Hepatocyte (in vitro differentiated cells): Measurements from ENCODE around the gene NIPSNAP2.

Experiments used
- EZH2 ChIP-seq: fragments of 200-600 bp; sonication (generic); IDR thresholded peaks from 2 replicates; pipeline ENCODE4 v1.6.1; 2016; ENCODE audit warnings: antibody characterized with exemption, mild to moderate bottlenecking, borderline replicate concordance
- EZH2phosphoT487 ChIP-seq: fragments of 200-600 bp; sonication (generic); IDR thresholded peaks from one replicate; pipeline ENCODE4 v1.6.1; 2018; ENCODE audit warnings: antibody characterized with exemption, mild to moderate bottlenecking, low read depth, moderate library complexity; ENCODE audit not compliant: unreplicated experiment, severe bottlenecking
- TF ChIP-seq, protein P1 (sequence below): fragments of 200-600 bp; sonication (generic); IDR thresholded peaks from 2 replicates; pipeline ENCODE4 v1.5.1; 2016; ENCODE audit warnings: antibody characterized with exemption, mild to moderate bottlenecking; ENCODE audit not compliant: poor library complexity

- TF ChIP-seq, protein P1, sequence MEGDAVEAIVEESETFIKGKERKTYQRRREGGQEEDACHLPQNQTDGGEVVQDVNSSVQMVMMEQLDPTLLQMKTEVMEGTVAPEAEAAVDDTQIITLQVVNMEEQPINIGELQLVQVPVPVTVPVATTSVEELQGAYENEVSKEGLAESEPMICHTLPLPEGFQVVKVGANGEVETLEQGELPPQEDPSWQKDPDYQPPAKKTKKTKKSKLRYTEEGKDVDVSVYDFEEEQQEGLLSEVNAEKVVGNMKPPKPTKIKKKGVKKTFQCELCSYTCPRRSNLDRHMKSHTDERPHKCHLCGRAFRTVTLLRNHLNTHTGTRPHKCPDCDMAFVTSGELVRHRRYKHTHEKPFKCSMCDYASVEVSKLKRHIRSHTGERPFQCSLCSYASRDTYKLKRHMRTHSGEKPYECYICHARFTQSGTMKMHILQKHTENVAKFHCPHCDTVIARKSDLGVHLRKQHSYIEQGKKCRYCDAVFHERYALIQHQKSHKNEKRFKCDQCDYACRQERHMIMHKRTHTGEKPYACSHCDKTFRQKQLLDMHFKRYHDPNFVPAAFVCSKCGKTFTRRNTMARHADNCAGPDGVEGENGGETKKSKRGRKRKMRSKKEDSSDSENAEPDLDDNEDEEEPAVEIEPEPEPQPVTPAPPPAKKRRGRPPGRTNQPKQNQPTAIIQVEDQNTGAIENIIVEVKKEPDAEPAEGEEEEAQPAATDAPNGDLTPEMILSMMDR, result no peak
- TF ChIP-seq EZH2 (no peak), EZH2phosphoT487 (no peak)
Observed at GRCh38 chr7:55977831-55978230, 13.4 kb downstream of the NIPSNAP2 start.
